Skeletal muscle tissue (tissue), 4 donors: ENCODE results near the gene MYO16. TPM values are rescaled to one million over a fixed set of nuclear protein-coding genes. Genes with fewer than 3 reads are reported as not detected.
"Not testable (repeated sequence)": the region's sequence is repeated elsewhere in the genome, so short reads cannot be mapped to it uniquely, and the experiment has no call there.

Source experiments
- H3K27ac ChIP-seq: one replicate; pipeline ENCODE4 v1.7.0; 2013; ENCODE audit warnings: mild to moderate bottlenecking, low read depth, low read length, inconsistent platforms
- H3K27me3 ChIP-seq, 3 donors: one replicate each; pipeline ENCODE4 v1.7.0; 2013; ENCODE audit warnings: low read length in 3 of 3; ENCODE audit not compliant: control insufficient read depth in 3 of 3, insufficient read depth in 3 of 3
- H3K36me3 ChIP-seq, 3 donors: one replicate each; pipeline ENCODE4 v1.7.0; 2013; ENCODE audit warnings: low read length in 3 of 3; ENCODE audit not compliant: control insufficient read depth in 3 of 3, insufficient read depth in 3 of 3
- H3K4me1 ChIP-seq, 3 donors: one replicate each; pipeline ENCODE4 v1.7.0; 2013; ENCODE audit warnings: low read length in 3 of 3, mild to moderate bottlenecking in 3 of 3; ENCODE audit not compliant: control insufficient read depth in 3 of 3, insufficient read depth in 3 of 3
- H3K4me3 ChIP-seq, 3 donors: one replicate each; pipeline ENCODE4 v1.7.0; 2013; ENCODE audit warnings: low read length in 3 of 3
- H3K9ac ChIP-seq, 3 donors: one replicate each; pipeline ENCODE4 v1.7.0; 2013; ENCODE audit warnings: low read length in 3 of 3, mild to moderate bottlenecking in 3 of 3, moderate library complexity in 2 of 3, low read depth in 1 of 3
- H3K9me3 ChIP-seq, 3 donors: one replicate each; pipeline ENCODE4 v1.7.0; 2013; ENCODE audit warnings: low read length in 3 of 3; ENCODE audit not compliant: control insufficient read depth in 3 of 3
- total RNA-seq: library from RNA; depleted of rRNA; stranded (reverse); fragments of >200 nt; gene quantifications from one replicate; pipeline ENCODE4 v1.2.3, GENCODE V29; 2014
- donor health status: Osteomylitis.

Gene MYO16
- total RNA-seq, 1 donor from 2014 or later, result 43.8 TPM

DNA sequence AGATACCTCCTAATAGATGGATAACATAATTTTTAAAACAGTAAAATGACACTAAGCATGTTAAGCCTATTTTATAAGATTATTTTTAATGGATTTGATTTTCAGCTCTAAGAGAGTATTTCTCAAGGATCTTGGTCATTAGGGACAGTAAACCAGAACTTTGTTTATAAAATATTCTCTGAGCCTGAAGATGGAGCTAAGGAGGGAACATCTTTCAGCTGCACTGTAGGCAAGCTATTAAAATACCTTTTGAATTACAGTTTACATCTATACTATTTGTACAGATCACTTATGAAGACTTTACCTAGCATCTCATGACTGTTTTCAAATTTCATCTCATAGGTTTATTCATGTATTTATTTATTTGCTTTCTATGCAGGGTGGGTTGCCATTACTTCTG lies 345.3 kb downstream of the MYO16 start:
- no peaks in the 10 kb centered on the region for H3K36me3 ChIP-seq
- no peaks in the 10 kb centered on the region for H3K27me3 ChIP-seq
- H3K9ac ChIP-seq, result no peak overlapping the region
- H3K4me1 ChIP-seq, result no peaks in the 10 kb centered on the region
- no peaks in the 10 kb centered on the region for H3K9me3 ChIP-seq
- H3K27ac ChIP-seq, result no peak overlapping the region
- no peak overlapping the region for H3K4me3 ChIP-seq

DNA sequence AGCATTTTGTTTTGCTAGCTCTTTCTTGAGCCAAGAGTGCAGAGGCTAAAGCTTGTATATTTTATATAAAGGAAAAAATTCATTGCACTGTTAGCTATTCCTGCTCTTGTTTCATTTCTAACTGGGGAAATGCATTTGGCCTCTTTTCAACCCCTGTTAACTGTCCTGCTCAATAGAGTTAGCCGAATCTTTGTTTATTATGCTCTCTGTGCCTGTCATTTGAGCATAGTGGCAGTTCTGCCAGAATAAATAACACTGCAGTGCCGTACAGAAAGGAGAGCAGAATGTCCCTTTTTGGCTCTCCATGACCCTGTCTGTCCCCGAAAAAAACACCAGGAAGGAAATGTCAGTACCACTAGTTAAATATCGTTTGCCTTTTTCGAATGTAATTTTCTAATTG lies 350.8 kb downstream of the MYO16 start:
- H3K27ac ChIP-seq, result no peak overlapping the region
- no peaks in the 10 kb centered on the region for H3K4me1 ChIP-seq
- no peak overlapping the region for H3K4me3 ChIP-seq
- peaks cover 0 to 2% (median 0%) of the 10 kb centered on the region in 3 donors for H3K27me3 ChIP-seq
- no peaks in the 10 kb centered on the region for H3K36me3 ChIP-seq
- no peak overlapping the region for H3K9ac ChIP-seq
- H3K9me3 ChIP-seq, result no peaks in the 10 kb centered on the region

DNA sequence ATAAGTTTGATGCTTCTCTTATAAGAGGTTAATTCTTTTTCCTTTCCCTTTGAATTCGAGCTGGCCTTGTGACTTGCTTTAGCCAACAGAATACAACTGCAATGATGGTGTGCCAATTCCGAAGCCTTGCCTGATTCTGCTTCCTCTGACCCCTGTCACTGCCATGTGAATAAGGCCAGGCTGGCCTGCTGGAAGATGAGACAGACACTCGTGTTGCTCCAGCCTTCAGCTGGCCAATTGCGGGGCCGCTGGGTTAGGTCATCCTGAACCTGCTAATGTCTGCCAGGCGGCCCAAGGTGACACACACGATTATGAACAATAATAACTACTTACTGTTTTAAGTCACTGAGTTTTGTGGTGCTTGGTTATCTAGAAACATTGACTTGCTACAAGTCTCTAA lies 352.0 kb downstream of the MYO16 start:
- H3K4me1 ChIP-seq, result no peaks in the 10 kb centered on the region
- H3K9ac ChIP-seq, result no peak overlapping the region
- H3K27me3 ChIP-seq, result peaks cover 0 to 2% (median 0%) of the 10 kb centered on the region in 3 donors
- no peaks in the 10 kb centered on the region for H3K9me3 ChIP-seq
- H3K36me3 ChIP-seq, result no peaks in the 10 kb centered on the region
- H3K4me3 ChIP-seq, result no peak overlapping the region
- H3K27ac ChIP-seq, result no peak overlapping the region

DNA sequence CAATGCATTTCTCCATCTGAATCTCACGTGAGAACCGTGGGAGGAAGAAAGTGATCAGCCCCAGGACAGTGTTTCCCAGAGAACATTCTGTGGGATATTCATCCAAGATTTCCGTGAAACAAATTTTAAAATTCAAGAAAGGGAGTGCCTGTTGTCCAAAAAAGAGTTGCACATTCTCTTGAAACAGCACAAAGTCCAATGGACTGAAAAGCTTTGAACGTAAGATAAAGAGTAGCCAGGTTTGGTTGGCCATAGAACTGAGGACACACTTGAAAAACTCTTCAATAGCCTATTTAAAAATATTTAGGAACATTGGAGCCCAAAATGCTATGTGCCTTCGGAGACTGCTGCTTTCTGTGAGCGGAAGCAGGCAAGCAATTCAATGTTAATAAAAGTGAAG lies 353.9 kb downstream of the MYO16 start:
- Histone ChIP-seq H3K9ac (no peak overlapping the region), H3K4me3 (no peak overlapping the region), H3K27ac (no peak overlapping the region), H3K4me1 (no peaks in the 10 kb centered on the region), H3K36me3 (no peaks in the 10 kb centered on the region), H3K9me3 (no peaks in the 10 kb centered on the region), H3K27me3 (peaks cover 0 to 2% (median 0%) of the 10 kb centered on the region in 3 donors)

DNA sequence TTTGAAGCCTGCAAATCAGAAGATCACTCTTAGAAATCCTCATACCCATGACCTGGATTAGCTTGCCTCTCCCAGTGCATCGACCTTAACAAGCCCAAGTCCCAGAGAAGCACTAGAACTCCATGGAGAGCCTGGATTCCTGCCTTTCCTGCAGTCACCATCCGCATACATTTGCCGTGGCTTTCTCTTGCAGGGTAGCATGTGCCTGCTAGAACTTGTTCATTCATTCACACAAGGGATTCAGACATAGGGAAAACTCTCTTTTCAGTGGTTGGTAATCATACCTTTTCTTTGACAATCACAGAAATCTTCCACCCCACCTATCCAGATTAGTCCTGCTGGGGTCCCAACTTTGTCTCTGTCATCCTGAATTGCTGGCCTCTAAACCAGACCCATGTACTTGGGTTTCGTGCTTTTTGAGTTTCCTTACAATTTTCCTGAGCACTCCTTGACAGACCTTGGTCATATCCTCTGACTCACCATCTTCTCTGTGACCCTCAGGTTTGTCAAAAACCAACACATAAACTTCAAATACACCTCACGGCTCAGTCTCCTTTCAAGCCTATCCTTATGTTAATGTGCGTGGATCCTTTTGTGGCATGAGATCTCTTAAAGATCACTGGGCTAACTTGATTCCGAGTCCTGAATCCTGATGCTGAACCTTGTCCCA lies 355.0 kb downstream of the MYO16 start:
- H3K4me3 ChIP-seq, result no peak overlapping the region
- no peaks in the 10 kb centered on the region for H3K36me3 ChIP-seq
- no peaks in the 10 kb centered on the region for H3K4me1 ChIP-seq
- H3K9me3 ChIP-seq, result no peaks in the 10 kb centered on the region
- no peak overlapping the region for H3K27ac ChIP-seq
- H3K9ac ChIP-seq, result no peak overlapping the region
- peaks cover 0 to 4% (median 0%) of the 10 kb centered on the region in 3 donors for H3K27me3 ChIP-seq

DNA sequence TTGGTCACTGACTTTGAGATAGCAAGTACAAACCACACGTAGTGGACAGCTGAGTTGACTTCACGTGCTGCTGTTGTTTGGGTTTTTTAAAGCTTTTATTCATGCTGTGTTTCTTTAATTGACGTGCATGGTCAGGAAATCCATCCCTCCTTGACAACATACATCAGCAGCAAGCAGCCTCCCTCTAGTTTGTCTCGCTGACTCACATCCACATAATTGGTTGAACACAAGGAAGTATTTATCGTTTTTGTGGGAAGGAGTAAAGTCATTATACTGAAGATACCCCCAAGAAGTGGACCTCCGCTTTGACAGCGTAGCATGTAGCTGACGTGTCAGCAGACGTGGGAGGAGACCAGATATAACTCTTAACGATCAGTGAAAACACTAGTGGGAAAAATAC lies 355.8 kb downstream of the MYO16 start:
- Histone ChIP-seq H3K4me1 (no peaks in the 10 kb centered on the region), H3K27me3 (peaks cover 0 to 4% (median 0%) of the 10 kb centered on the region in 3 donors), H3K27ac (no peak overlapping the region), H3K9me3 (no peaks in the 10 kb centered on the region), H3K36me3 (no peaks in the 10 kb centered on the region), H3K4me3 (no peak overlapping the region), H3K9ac (no peak overlapping the region)

DNA sequence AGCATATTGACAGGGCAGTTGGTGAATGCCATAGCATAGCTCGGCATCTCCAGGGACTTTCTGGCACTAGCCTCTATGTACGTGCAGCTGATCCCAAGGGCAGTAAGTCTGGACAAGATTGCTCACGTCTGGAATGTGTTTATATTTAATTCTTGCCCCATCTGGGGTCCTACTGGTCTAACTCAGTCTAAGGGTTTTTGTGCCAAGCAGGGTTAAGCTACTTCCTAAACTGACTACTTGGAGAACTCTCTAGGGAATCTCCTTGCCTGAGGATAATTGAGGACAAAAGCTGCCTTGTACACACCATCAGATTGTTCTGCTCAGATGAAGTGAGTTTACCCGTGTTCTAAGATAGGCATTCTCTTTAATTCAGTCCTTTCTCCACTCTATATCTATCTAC lies 358.1 kb downstream of the MYO16 start:
- Histone ChIP-seq H3K4me1 (no peaks in the 10 kb centered on the region), H3K9ac (no peak overlapping the region), H3K4me3 (no peak overlapping the region), H3K36me3 (no peaks in the 10 kb centered on the region), H3K9me3 (no peaks in the 10 kb centered on the region), H3K27ac (no peak overlapping the region), H3K27me3 (peaks cover 0 to 4% (median under 1%) of the 10 kb centered on the region in 3 donors)

DNA sequence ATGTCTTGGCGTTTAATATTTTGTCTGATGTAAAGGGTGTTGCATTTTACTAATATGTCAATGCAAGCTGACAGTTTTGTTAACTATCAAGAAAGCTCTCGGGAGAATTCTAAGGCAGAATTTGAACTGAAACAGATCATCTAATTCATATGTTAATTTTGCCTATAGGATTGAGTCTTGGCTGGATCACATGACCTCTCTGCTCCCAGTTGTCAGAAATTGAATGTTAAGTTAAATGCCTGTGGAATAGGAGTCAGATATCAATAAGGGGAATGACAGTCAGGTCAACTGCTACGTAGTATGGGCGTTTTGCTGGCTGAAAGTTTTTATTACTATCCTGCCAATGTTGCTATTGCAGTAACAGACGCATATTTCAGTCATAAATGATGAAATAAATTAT lies 358.5 kb downstream of the MYO16 start:
- Histone ChIP-seq H3K4me1 (no peaks in the 10 kb centered on the region), H3K9ac (no peak overlapping the region), H3K36me3 (no peaks in the 10 kb centered on the region), H3K4me3 (no peak overlapping the region), H3K27ac (no peak overlapping the region), H3K9me3 (no peaks in the 10 kb centered on the region), H3K27me3 (peaks cover 0 to 4% (median 3%) of the 10 kb centered on the region in 3 donors)

DNA sequence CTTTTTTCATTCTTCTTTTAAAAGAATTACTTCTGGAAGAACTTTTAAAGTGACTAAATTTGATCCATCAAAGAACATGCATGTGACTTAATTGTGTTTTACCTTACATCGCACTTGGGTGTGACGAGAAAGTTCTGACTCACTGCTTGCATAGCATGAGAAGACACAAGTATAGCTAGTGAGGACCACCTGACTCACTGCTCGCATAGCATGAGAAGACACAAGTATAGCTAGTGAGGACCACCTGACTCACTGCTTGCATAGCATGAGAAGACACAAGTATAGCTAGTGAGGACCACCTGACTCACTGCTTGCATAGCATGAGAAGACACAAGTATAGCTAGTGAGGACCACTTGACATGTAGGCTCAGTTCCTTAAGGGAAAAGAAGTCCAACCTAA lies 362.0 kb downstream of the MYO16 start:
- not testable (repeated sequence) for H3K4me3 ChIP-seq, H3K4me1 ChIP-seq, H3K36me3 ChIP-seq, H3K9ac ChIP-seq, H3K27me3 ChIP-seq, H3K9me3 ChIP-seq, H3K27ac ChIP-seq

DNA sequence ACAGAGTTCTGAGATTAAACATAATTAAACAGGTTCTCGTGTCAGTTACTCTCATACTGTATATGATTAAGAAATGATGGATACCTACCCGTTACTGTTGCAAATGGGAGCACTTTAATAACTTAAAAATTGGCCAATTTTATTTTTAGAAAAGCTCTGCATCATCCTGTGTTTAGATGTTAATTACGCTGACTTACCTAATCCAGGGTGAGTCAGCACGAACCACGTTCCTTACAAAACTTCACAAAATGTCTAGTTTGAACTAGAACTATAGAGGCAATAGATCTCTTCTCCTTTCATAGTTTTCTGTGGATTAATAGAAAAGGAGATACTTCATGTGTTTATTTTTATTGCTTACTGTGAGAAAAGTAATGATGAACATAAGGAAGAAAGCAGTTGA lies 363.9 kb downstream of the MYO16 start:
- H3K9me3 ChIP-seq, result no peaks in the 10 kb centered on the region
- H3K4me3 ChIP-seq, result no peak overlapping the region
- no peaks in the 10 kb centered on the region for H3K4me1 ChIP-seq
- no peak overlapping the region for H3K27ac ChIP-seq
- no peaks in the 10 kb centered on the region for H3K36me3 ChIP-seq
- H3K27me3 ChIP-seq, result peaks cover 0 to 4% (median 3%) of the 10 kb centered on the region in 3 donors
- no peak overlapping the region for H3K9ac ChIP-seq
